HEK293T (cell line): ENCODE data around the gene BMP6.

Experiments used
- BHLHE40 ChIP-seq: fragments of 450-650 bp; IDR thresholded peaks from 2 replicates; pipeline ENCODE4 v1.6.1; 2016; ENCODE audit warnings: mild to moderate bottlenecking, moderate library complexity, borderline replicate concordance
- ZNF384 ChIP-seq: fragments of 450-650 bp; IDR thresholded peaks from 2 replicates; pipeline ENCODE4 v1.6.1; 2016

GRCh38 chr6:7811441-7811840, 85.5 kb downstream of the BMP6 start:
- TF ChIP-seq BHLHE40 (no peak), ZNF384 (no peak)
